ENCODE data around the gene MDC1. TPM values are rescaled to one million over a fixed set of nuclear protein-coding genes. Genes with fewer than 3 reads are reported as not detected.
"Not testable (repeated sequence)": the region's sequence is repeated elsewhere in the genome, so short reads cannot be mapped to it uniquely, and the experiment has no call there.

The MDC1 gene
- total RNA-seq: 16.4 TPM
- long read RNA-seq, partial matches to known transcripts: 12 of 12 reads
- long read RNA-seq, other reads (novel, unspliced or antisense): 0 of 12 reads

GRCh38 chr6:30717129-30717844 lies at the start of gene MDC1:
MDC1 (minus strand) TSS chr6:30717281; CDS start chr6:30715175, 2,106 bp downstream.
- intact Hi-C loops (cut with DNase I): loop anchor here (5.0 kb wide), 2 partner anchors 100 to 160 kb away; partner anchors contain the start of genes GNL1, MRPS18B, PPP1R10 and PRR3
- ATAC-seq (ENCODE audit: poor library complexity) (peak; percentile 81), DNase-seq (peak; percentile 100)

GRCh38 chr6:30766461-30767157 lies 49.5 kb upstream of the MDC1 start:
- intact Hi-C loops (cut with DNase I): no loop called here
- DNase-seq (no peak), ATAC-seq (ENCODE audit: poor library complexity) (peak; percentile 53)

GRCh38 chr6:30765495-30765894 lies 48.4 kb upstream of the MDC1 start:
- ATAC-seq (ENCODE audit: poor library complexity); intact Hi-C loops (cut with DNase I); DNase-seq: not testable (repeated sequence)

GRCh38 chr6:30764490-30765043 lies 47.5 kb upstream of the MDC1 start:
- ATAC-seq (ENCODE audit: poor library complexity); DNase-seq; intact Hi-C loops (cut with DNase I): not testable (repeated sequence)

- intact Hi-C loops (cut with DNase I): no loop called here
- ATAC-seq (ENCODE audit: poor library complexity): peak; percentile 76
- no peak for DNase-seq
Observed at GRCh38 chr6:30763618-30764489, 46.8 kb upstream of the MDC1 start.

- intact Hi-C loops (cut with DNase I): no loop called here
- ATAC-seq (ENCODE audit: poor library complexity): no peak
- DNase-seq: no peak
Observed at GRCh38 chr6:30763155-30763617, 46.1 kb upstream of the MDC1 start.

GRCh38 chr6:30761791-30762429 lies 44.8 kb upstream of the MDC1 start:
- intact Hi-C loops (cut with DNase I): no loop called here
- DNase-seq (no peak), ATAC-seq (ENCODE audit: poor library complexity) (no peak)

- intact Hi-C loops (cut with DNase I): no loop called here
- no peak for DNase-seq
Observed at GRCh38 chr6:30760549-30760948, 43.5 kb upstream of the MDC1 start.

GRCh38 chr6:30759575-30760239 lies 42.6 kb upstream of the MDC1 start:
- intact Hi-C loops (cut with DNase I): no loop called here
- ATAC-seq (ENCODE audit: poor library complexity) (no peak), DNase-seq (no peak)

More at GRCh38 chr6:30760549-30760948, 43.5 kb upstream of the MDC1 start:
- no peak for ATAC-seq (ENCODE audit: poor library complexity)

- ATAC-seq (ENCODE audit: poor library complexity): peak; percentile 45
- peak; percentile 66 for DNase-seq
- intact Hi-C loops (cut with DNase I): no loop called here
Observed at GRCh38 chr6:30757261-30757904, 40.3 kb upstream of the MDC1 start.

- DNase-seq; intact Hi-C loops (cut with DNase I); ATAC-seq (ENCODE audit: poor library complexity): not testable (repeated sequence)
Observed at GRCh38 chr6:30756405-30757003, 39.4 kb upstream of the MDC1 start.

- ATAC-seq (ENCODE audit: poor library complexity) (no peak), DNase-seq (no peak)
- intact Hi-C loops (cut with DNase I): no loop called here
Observed at GRCh38 chr6:30754631-30755030, 37.5 kb upstream of the MDC1 start.

- DNase-seq (peak; percentile 94), ATAC-seq (ENCODE audit: poor library complexity) (peak; percentile 93)
- intact Hi-C loops (cut with DNase I): no loop called here
Observed at GRCh38 chr6:30752157-30752927, 35.3 kb upstream of the MDC1 start.

GRCh38 chr6:30750379-30750668 lies 33.2 kb upstream of the MDC1 start:
- intact Hi-C loops (cut with DNase I): no loop called here
- no peak for DNase-seq
- ATAC-seq (ENCODE audit: poor library complexity): no peak

- DNase-seq: no peak
- no peak for ATAC-seq (ENCODE audit: poor library complexity)
- intact Hi-C loops (cut with DNase I): loop anchor here (10.0 kb wide), 1 partner anchor 335 kb away; no protein-coding TSS in a partner anchor
Observed at GRCh38 chr6:30749554-30750378, 32.7 kb upstream of the MDC1 start.

Data from Right ventricle myocardium superior (tissue), 1 donor.